Urinary bladder (tissue), 4 donors: Measurements from ENCODE around the gene TMEM269. TPM values are rescaled to one million over a fixed set of nuclear protein-coding genes. Genes with fewer than 3 reads are reported as not detected.

Experiments used
- DNase-seq: peaks from one replicate; pipeline ENCODE4 v3.0.0-alpha.2; 2015; ENCODE audit errors: extremely low spot score
- H3K27ac ChIP-seq: one replicate; pipeline ENCODE4 v1.5.1; 2013; ENCODE audit warnings: low read depth, mild to moderate bottlenecking, moderate library complexity
- H3K36me3 ChIP-seq: one replicate; pipeline ENCODE4 v1.6.1; 2013; ENCODE audit warnings: mild to moderate bottlenecking, moderate library complexity; ENCODE audit not compliant: insufficient read depth
- H3K4me1 ChIP-seq: one replicate; pipeline ENCODE4 v1.6.1; 2013; ENCODE audit warnings: mild to moderate bottlenecking, moderate library complexity; ENCODE audit not compliant: insufficient read depth
- H3K4me3 ChIP-seq: one replicate; pipeline ENCODE4 v1.5.1; 2013; ENCODE audit warnings: low read depth, low read length
- WGBS: extraction: QIAGEN DNeasy Blood & Tissue Kit; methylation state at CpG from one replicate; pipeline ENCODE4 v1.1.7; 2013; 5-methylcytosine and 5-hydroxymethylcytosine counted together
- polyA plus RNA-seq: library from polyadenylated mRNA; stranded (reverse); fragments of 200-250 nt; gene quantifications from one replicate; pipeline ENCODE4 v1.2.3, GENCODE V29; 2013
- total RNA-seq: library from RNA; depleted of rRNA; stranded (reverse); fragments of >200 nt; gene quantifications from one replicate; pipeline ENCODE4 v1.2.3, GENCODE V29; 2014
- donor health status: healthy with polysubstance abuse.
- donor health status: healthy.

TMEM269 gene
- total and polyA plus RNA-seq, 2 donors, result 0.05 TPM; not detected in 1

DNA sequence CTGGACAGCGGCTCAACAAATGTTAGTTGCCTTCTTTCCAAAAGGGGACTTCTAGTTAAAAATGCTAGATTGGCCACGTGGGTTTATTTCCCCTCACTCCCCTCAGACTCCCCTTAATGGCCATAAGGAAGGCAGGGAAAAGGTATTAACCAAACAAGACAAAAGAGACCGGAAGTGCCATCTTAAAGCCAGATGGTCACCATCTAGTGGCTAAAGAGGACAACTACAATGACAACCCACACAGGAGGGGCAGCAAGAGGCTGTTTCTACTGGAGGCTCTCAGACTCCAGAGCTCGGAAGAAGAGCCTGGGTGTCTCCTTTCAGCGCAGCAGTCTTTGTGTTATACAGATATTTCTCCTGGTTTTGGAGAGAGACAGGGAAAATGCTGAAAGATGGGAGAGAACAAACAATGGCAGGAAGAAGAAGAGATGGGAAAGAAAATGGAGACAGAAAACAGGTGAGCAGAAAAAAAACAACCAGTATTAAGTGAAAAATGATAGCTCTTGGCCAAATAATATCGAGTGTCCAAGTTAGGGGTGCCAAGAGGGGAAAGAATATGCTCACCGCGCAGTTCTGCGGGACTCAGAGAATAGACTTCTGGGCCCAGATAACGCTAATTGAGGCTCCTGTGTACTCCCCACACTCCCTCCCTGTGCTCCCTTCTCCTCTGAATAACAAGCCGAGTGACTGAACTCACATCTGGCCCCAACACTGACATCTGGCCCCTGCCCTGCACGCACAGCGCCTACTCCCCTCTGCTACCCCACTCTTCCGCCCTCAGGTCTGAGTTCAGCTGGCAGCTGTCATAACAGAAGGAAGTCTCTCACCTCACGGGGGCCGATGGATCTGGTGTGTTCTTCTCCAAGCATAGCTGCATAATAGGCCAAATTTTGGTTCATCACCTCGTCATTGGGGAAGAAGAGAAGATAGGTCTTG is 27.6 kb upstream of the TMEM269 start:
- Histone ChIP-seq H3K36me3 (peaks cover 4% of the 10 kb centered on the region), H3K27ac (no peak overlapping the region), H3K4me3 (no peak overlapping the region), H3K4me1 (no peaks in the 10 kb centered on the region)
- WGBS, result 78% methylated on average over 17 of the region's 17 CpGs
- DNase-seq, result no peak

DNA sequence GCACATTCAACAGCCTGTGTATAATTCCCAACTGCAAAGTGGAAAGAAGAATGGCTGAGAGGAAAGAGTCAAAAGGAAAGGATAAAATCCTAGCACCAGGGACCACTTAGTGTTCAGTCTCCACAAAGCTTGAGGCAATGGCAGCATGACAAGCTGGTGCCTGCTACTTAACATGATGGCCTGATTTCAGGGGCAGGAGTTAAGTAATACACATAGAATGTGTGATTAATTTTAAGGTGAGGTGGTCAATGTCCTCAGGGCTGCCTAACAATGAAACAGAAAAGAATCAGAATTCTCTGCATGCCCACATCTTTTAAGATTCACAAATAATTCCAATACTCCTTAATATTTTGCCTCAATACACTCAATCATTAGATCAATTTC is 26.9 kb upstream of the TMEM269 start:
- DNase-seq, result no peak
- peaks cover 3% of the 10 kb centered on the region for H3K36me3 ChIP-seq
- H3K27ac ChIP-seq, result no peak overlapping the region
- no peaks in the 10 kb centered on the region for H3K4me1 ChIP-seq
- no peak overlapping the region for H3K4me3 ChIP-seq

DNA sequence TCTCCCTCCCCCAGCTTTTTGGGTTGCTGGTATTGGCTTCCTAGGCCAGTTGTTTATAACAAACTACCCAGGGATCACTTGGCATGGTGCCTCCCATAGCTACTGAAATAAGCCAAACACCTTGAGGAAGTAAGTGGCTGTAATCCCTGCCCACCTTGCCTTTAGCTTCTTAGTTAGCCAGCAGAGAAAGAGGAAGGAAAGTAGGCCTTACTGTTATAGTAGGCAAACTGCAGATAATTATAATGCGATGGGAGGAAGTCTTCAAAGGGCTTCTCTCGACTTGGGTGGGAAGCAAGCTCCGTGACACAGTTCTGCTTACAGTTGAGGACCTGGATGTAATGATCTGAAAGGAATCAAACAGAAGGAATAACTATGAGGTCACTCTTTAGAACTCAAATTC is 26.1 kb upstream of the TMEM269 start:
- 81% methylated on average over 3 of the region's 3 CpGs for WGBS
- H3K27ac ChIP-seq, result no peak overlapping the region
- no peak for DNase-seq
- no peak overlapping the region for H3K4me3 ChIP-seq
- H3K36me3 ChIP-seq, result peaks cover 3% of the 10 kb centered on the region
- H3K4me1 ChIP-seq, result no peaks in the 10 kb centered on the region

DNA sequence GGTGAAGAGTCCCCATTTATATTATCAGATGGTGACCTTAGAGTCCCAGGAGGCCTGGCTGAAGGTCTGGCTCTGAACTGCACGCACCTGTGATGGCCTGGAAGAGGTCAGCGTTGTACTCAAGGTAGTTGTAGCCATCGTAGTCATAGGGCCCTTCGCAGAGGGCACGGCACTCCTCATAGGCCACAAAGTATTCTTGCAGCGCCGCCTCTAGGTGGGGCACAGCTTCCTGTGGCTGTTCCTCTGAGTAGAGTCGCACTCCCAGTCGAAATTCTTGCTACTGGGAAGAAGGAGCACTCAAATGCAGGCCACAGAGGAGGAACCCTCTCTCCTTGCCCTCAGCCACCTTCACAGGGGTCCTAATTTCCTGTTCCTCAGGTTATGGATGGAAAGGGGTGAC is 25.7 kb upstream of the TMEM269 start:
- peaks cover 3% of the 10 kb centered on the region for H3K36me3 ChIP-seq
- H3K4me3 ChIP-seq, result no peak overlapping the region
- no peaks in the 10 kb centered on the region for H3K4me1 ChIP-seq
- no peak overlapping the region for H3K27ac ChIP-seq
- WGBS, result 77% methylated on average over 9 of the region's 9 CpGs
- no peak for DNase-seq

DNA sequence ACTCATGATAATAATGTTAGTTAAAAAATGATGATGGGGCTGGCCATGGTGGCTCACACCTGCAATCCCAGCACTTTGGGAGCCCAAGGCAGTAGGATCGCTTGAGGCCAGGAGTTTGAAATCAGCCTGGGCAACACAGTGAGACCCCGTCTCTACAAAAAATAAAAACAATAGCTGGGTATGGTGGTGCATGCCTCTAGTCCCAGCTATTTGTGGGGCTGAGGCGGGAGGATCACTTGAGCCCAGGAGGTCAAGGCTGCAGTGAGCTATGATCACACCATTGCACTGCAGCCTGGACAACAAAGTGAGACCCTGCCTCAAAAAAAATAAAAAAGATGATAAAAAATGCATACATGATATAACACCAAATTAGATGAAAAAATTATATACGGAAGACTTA is 23.2 kb upstream of the TMEM269 start:
- Histone ChIP-seq H3K36me3 (peaks cover 3% of the 10 kb centered on the region), H3K4me1 (no peaks in the 10 kb centered on the region), H3K27ac (no peak overlapping the region), H3K4me3 (no peak overlapping the region)
- 91% methylated on average over 4 of the region's 4 CpGs for WGBS
- no peak for DNase-seq

DNA sequence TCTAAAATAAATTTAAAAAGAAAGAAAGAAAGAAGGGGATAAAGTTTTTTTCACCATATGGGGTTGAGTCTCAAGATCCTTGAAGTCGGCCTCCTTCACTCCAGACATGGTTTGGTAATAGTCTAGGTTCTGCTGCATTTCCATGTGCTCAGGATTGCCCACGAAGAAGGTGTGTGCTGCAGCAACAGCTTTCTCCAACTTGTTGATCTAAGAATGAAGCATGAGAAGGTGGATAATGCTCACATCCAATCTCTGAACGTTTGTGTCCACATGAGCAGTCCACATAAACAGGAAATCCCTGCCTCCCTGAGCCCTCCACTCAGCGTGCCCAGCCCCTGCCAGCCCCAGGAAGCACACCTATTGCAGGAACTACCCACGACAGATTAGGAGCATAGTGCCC is 22.5 kb upstream of the TMEM269 start:
- no peaks in the 10 kb centered on the region for H3K4me1 ChIP-seq
- H3K4me3 ChIP-seq, result no peak overlapping the region
- 66% methylated on average over 5 of the region's 5 CpGs for WGBS
- H3K27ac ChIP-seq, result no peak overlapping the region
- H3K36me3 ChIP-seq, result peaks cover 3% of the 10 kb centered on the region
- DNase-seq, result no peak

DNA sequence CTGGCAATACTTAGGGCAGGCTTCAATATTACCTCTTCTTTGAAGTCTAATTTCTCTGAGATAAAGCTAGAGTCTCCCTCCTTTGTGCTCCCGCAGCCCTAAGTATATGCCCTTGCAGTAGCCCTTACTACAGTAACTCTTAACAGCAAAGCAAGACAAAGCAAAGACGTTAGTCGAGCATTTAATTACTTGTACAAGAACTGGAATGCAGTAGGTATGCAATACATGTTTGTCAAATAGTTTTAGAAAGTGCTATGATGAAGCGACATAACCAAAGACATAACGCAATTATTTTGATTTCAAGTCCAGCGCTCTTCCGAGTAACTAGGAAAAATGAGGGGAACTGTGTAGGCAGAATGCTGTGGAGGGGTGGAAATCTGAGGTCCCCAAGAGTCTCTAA is 19.5 kb upstream of the TMEM269 start:
- WGBS, result 12% methylated on average over 7 of the region's 7 CpGs
- DNase-seq, result no peak
- Histone ChIP-seq H3K27ac (no peak overlapping the region), H3K36me3 (peaks cover 1% of the 10 kb centered on the region), H3K4me1 (peaks cover 1% of the 10 kb centered on the region), H3K4me3 (peak overlapping the region; percentile 80)

DNA sequence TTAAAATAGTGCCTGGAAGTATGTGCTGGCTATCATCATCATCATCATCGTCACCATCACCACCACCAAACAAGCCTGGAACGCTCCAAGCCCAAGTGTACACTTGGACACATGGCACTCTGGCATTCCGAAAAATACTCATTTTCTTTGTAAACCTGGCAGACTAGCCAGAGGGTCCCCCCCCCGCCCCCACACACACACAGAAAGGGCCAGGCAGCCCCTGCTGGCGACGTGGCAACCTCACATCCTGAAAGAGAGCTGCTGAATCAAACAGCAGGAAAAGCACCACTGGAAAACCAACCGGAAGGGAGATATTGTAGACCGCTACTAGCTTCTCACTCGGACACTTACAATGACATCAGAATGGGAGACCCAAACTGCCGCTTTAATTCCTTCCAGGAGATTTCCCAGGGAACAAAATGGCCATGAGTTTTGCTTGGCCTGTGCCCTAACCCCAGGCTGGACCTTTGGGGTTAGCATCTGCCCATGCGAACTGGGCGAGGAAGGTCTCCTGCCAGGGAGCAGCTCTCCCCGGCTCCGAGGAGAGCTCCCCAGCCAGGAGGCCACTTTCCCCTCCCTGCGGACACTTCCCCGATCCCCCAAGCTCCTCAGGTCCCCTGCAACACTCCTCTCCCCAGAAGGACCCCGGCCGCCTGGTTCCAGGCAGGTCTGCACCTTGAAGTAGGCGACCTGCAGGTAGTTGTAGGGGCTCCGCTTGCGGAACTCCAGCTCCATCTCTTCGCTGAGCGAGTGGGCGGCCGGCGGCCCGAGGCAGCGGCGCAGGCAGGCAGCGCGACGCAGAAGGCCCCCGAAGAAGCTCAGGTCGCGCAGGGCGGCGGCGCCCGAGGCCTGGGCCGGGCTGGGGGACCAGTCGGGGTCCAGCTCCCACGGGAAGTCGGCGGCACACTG is 18.7 kb upstream of the TMEM269 start:
- Histone ChIP-seq H3K27ac (peak overlapping the region; percentile 80), H3K4me1 (peaks cover 1% of the 10 kb centered on the region), H3K36me3 (peaks cover 1% of the 10 kb centered on the region), H3K4me3 (peak overlapping the region; percentile 80)
- DNase-seq, result no peak
- WGBS, result under 1% methylated on average over 44 of the region's 44 CpGs

DNA sequence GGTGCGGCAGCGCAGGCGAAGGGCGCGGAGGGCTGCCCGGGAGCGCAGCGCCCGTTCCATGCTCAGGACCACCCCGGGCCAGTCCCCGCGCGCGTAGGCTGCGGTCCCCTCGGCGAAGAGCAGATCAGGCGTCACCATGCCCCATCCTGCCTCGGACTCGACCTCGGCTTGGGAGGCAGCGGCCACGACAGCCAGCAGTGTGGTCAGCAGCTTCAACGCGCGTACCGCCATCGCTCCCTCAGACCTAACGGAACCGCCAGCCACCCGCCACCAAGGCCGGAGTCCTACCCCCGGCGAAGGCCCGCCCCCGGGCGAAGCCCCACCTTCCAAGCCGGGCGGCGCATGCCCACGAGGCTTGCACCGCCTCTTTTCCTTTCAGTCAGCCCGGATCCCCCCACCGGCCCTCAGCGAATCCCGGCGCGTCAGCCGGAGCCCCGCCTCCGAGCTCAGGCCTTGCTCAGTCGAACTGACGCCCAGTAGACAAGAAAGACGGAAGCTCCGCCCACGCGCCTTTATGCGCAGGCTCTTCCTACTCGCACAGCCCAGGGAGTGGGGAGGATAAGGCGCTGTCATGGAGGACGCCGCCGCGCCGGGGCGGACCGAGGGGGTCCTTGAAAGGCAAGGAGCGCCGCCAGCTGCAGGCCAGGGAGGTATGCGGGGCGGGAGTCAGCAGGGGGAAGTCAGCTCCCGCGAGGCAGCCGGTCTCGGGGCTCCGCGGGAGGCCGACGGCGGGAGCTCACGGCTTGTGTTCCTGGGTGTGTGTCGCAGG is 17.9 kb upstream of the TMEM269 start, which contains the start of the genes C1orf50 and P3H1:
TSS of gene C1orf50 (plus strand) at position 509 of the 769 bp plus-strand sequence. CDS start at position 572, 63 bp downstream.
TSS of gene P3H1 (minus strand) at position 288 of the 769 bp plus-strand sequence. CDS start at position 231, 57 bp downstream.
- Histone ChIP-seq H3K36me3 (peaks cover 3% of the 10 kb centered on the region), H3K27ac (peak within 1 kb of the TSS; percentile 80), H3K4me1 (peaks cover 1% of the 10 kb centered on the region), H3K4me3 (peak within 1 kb of the TSS; percentile 87)
- under 1% methylated on average over 82 of the region's 82 CpGs for WGBS
- peak; percentile 98 for DNase-seq

DNA sequence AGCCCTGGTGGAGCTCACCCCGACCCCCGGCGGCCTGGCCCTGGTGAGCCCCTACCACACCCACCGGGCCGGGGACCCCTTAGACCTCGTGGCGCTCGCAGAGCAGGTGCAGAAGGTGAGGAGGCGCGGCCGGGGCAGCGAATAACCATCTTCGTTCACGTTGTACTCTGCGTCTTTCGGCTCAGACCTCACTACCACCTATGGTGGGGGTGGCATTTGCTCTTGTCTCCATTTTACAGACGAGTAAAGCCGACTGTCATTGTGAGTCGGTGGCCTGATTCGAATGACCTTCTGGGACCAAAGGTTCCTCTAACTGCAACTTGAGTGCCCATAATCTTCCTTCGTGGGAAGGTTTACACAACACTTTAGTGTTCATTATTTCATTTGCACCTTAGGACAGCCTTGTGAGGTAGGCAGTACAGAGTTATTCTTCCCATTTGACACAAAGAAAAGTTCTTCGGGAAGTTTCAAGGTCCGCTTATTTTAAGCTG is 17.2 kb upstream of the TMEM269 start:
- Histone ChIP-seq H3K4me1 (peaks cover 1% of the 10 kb centered on the region), H3K27ac (peak overlapping the region; percentile 70), H3K4me3 (peak overlapping the region; percentile 87), H3K36me3 (peaks cover 3% of the 10 kb centered on the region)
- no peak for DNase-seq
- 1% methylated on average over 23 of the region's 23 CpGs for WGBS

DNA sequence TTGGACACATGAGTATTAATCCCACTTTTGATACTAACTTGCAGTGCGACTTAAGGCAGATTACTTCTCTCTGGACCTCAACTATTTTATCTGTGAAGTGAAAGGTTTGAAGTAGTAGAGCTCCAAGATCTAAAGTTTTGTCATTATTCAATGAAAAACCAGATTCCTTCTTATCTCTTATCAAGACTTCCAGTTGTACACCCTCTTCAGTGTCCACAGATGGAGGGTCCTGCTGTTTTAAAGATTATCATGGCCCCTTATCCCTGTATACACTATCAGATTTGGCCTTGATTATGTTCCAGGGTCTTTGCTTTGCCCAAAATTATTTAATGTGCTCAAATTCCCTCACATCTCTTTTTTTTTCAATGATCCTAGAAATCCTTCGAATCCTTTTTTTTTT is 16.6 kb upstream of the TMEM269 start:
- DNase-seq, result no peak
- Histone ChIP-seq H3K4me3 (peak overlapping the region; percentile 87), H3K36me3 (peaks cover 3% of the 10 kb centered on the region), H3K4me1 (peaks cover 1% of the 10 kb centered on the region), H3K27ac (no peak overlapping the region)
- 68% methylated on average over 2 of the region's 2 CpGs for WGBS

DNA sequence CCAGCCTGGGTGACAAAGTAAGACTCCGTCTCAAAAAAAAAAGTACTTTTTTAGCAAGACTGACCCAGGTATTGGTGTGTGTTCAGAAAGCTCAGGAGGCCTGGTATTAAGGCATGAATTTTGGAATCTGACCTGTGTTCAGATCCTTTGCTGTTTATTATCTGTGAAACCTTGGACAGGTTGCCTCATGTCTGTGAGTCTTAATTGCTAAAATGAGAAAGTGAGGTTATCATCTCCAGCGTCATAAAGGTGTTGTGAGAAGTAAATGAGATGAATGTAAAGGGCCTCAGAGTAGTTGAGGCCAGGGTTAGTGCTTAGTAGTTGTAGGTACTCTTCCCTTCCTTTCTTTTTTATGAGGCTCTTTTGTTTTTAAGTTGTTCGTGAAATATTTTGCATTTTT is 15.0 kb upstream of the TMEM269 start:
- no peak overlapping the region for H3K4me3 ChIP-seq
- WGBS, result 93% methylated on average over 3 of the region's 3 CpGs
- peaks cover 1% of the 10 kb centered on the region for H3K4me1 ChIP-seq
- no peak for DNase-seq
- H3K27ac ChIP-seq, result no peak overlapping the region
- H3K36me3 ChIP-seq, result peaks cover 3% of the 10 kb centered on the region

DNA sequence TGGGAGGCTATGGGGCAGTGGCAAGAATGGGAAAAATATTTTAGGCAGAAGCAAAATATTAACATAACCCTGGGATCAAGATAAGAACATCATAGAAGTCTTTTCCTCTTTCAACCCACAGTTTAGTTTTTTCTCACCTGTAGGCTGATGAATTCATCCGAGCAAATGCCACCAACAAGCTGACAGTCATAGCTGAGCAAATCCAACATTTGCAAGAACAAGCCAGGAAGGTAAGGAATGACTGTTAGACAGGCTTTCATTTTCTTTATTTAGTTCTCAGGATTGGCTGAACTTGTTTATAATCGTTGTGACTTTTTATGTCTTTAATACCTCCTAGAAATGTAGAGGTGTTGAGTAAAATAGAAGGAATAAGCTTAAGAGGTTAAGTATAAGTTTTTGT is 11.4 kb upstream of the TMEM269 start:
- DNase-seq, result no peak
- WGBS, result 48% methylated on average over 2 of the region's 2 CpGs
- H3K4me3 ChIP-seq, result no peak overlapping the region
- H3K27ac ChIP-seq, result no peak overlapping the region
- peaks cover 7% of the 10 kb centered on the region for H3K36me3 ChIP-seq
- peaks cover 1% of the 10 kb centered on the region for H3K4me1 ChIP-seq
